ENCODE measurements around the gene ZNF552.

DNA sequence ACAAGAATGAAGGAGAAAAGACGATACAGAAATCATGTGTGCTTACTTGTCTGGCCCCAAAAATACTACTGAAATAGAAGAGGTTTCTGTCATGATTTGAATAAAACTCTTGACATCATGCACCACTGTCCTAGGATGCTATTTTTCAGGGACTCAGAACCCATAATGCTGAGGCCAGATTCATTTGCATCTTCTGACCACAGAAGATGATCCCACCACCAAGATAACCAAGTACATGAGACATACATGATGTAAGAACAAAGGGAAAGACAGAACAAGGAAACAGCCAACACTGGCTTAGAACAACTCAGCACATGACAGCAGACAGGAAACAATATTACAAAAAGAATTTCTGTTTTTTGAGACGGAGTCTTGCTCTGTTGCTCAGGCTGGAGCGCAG is 2.5 kb downstream of the ZNF552 start:
- TF ChIP-seq, protein P1, sequence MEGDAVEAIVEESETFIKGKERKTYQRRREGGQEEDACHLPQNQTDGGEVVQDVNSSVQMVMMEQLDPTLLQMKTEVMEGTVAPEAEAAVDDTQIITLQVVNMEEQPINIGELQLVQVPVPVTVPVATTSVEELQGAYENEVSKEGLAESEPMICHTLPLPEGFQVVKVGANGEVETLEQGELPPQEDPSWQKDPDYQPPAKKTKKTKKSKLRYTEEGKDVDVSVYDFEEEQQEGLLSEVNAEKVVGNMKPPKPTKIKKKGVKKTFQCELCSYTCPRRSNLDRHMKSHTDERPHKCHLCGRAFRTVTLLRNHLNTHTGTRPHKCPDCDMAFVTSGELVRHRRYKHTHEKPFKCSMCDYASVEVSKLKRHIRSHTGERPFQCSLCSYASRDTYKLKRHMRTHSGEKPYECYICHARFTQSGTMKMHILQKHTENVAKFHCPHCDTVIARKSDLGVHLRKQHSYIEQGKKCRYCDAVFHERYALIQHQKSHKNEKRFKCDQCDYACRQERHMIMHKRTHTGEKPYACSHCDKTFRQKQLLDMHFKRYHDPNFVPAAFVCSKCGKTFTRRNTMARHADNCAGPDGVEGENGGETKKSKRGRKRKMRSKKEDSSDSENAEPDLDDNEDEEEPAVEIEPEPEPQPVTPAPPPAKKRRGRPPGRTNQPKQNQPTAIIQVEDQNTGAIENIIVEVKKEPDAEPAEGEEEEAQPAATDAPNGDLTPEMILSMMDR (IDR thresholded peaks at IDR 0.05), result no peak
- no peak for TF ChIP-seq POLR2A (IDR thresholded peaks at IDR 0.05)
